ENCODE results near the gene FAM171A1.
"Not testable (repeated sequence)": the region's sequence is repeated elsewhere in the genome, so short reads cannot be mapped to it uniquely, and the experiment has no call there.

Gene FAM171A1

GRCh38 chr10:15405319-15405718 lies 34.2 kb upstream of the FAM171A1 start:
- no peak for TF ChIP-seq CTCF (IDR thresholded peaks at IDR 0.05; ENCODE audit: low read depth, low read length, missing control alignments)
- no peak for DNase-seq (ENCODE audit: low read depth)
- no peak overlapping the region for H3K4me3 ChIP-seq (ENCODE audit: low read depth, low read length)
- in situ Hi-C loops (cut with HindIII; ENCODE audit: low sequenced_read_pairs): no loop called here

- no peak for DNase-seq (ENCODE audit: low read depth)
- TF ChIP-seq CTCF (IDR thresholded peaks at IDR 0.05; ENCODE audit: low read depth, low read length, missing control alignments): no peak
- no peak overlapping the region for H3K4me3 ChIP-seq (ENCODE audit: low read depth, low read length)
- in situ Hi-C loops (cut with HindIII; ENCODE audit: low sequenced_read_pairs): no loop called here
Observed at GRCh38 chr10:15401382-15401781, 30.3 kb upstream of the FAM171A1 start.

- DNase-seq (ENCODE audit: low read depth); H3K4me3 ChIP-seq (ENCODE audit: low read depth, low read length); in situ Hi-C loops (cut with HindIII; ENCODE audit: low sequenced_read_pairs): not testable (repeated sequence)
Observed at GRCh38 chr10:15400461-15400860, 29.4 kb upstream of the FAM171A1 start.

GRCh38 chr10:15399060-15399661 lies 28.1 kb upstream of the FAM171A1 start:
- no peak overlapping the region for H3K4me3 ChIP-seq (ENCODE audit: low read depth, low read length)
- in situ Hi-C loops (cut with HindIII; ENCODE audit: low sequenced_read_pairs): no loop called here
- no peak for TF ChIP-seq CTCF (IDR thresholded peaks at IDR 0.05; ENCODE audit: low read depth, low read length, missing control alignments)
- no peak for DNase-seq (ENCODE audit: low read depth)

GRCh38 chr10:15395935-15396334 lies 24.8 kb upstream of the FAM171A1 start:
- H3K4me3 ChIP-seq (ENCODE audit: low read depth, low read length): no peak overlapping the region
- DNase-seq (ENCODE audit: low read depth): no peak
- TF ChIP-seq CTCF (IDR thresholded peaks at IDR 0.05; ENCODE audit: low read depth, low read length, missing control alignments): no peak
- in situ Hi-C loops (cut with HindIII; ENCODE audit: low sequenced_read_pairs): no loop called here

- no peak for DNase-seq (ENCODE audit: low read depth)
- in situ Hi-C loops (cut with HindIII; ENCODE audit: low sequenced_read_pairs): no loop called here
- no peak overlapping the region for H3K4me3 ChIP-seq (ENCODE audit: low read depth, low read length)
- TF ChIP-seq CTCF (IDR thresholded peaks at IDR 0.05; ENCODE audit: low read depth, low read length, missing control alignments): no peak
Observed at GRCh38 chr10:15393139-15393825, 22.2 kb upstream of the FAM171A1 start.

- H3K4me3 ChIP-seq (ENCODE audit: low read depth, low read length): no peak overlapping the region
- in situ Hi-C loops (cut with HindIII; ENCODE audit: low sequenced_read_pairs): no loop called here
- TF ChIP-seq CTCF (IDR thresholded peaks at IDR 0.05; ENCODE audit: low read depth, low read length, missing control alignments): no peak
- no peak for DNase-seq (ENCODE audit: low read depth)
Observed at GRCh38 chr10:15391491-15391890, 20.4 kb upstream of the FAM171A1 start.

- in situ Hi-C loops (cut with HindIII; ENCODE audit: low sequenced_read_pairs); DNase-seq (ENCODE audit: low read depth): not testable (repeated sequence)
Observed at GRCh38 chr10:15388172-15388571, 17.1 kb upstream of the FAM171A1 start.

More at GRCh38 chr10:15388172-15388571, 17.1 kb upstream of the FAM171A1 start:
- not testable (repeated sequence) for H3K4me3 ChIP-seq (ENCODE audit: low read depth, low read length)

All from astrocyte of the cerebellum (primary cell).